Hepatocyte (in vitro differentiated cells): ENCODE results near the gene KCNJ12. TPM values are rescaled to one million over a fixed set of nuclear protein-coding genes. Genes with fewer than 3 reads are reported as not detected.

Source experiments
- DNase-seq: peaks from one replicate; pipeline ENCODE4 v3.0.0-alpha.2; 2016; ENCODE audit warnings: low spot score
- H2AFZ ChIP-seq: fragments of 200-600 bp; sonication (generic); 2 replicates; pipeline ENCODE4 v1.6.0; 2016; ENCODE audit warnings: antibody characterized with exemption, mild to moderate bottlenecking
- H3K27ac ChIP-seq: fragments of 200-600 bp; sonication (generic); 2 replicates; pipeline ENCODE4 v1.5.1; 2016; ENCODE audit warnings: mild to moderate bottlenecking
- H3K27me3 ChIP-seq: fragments of 200-600 bp; sonication (generic); 2 replicates; pipeline ENCODE4 v1.6.1; 2016
- H3K36me3 ChIP-seq: fragments of 200-600 bp; sonication (generic); replicated peaks from 2 replicates; pipeline ENCODE4 v1.5.1; 2016; ENCODE audit warnings: low read depth; ENCODE audit not compliant: insufficient read depth
- H3K4me1 ChIP-seq: fragments of 200-600 bp; sonication (generic); 2 replicates; pipeline ENCODE4 v1.5.1; 2016; ENCODE audit warnings: mild to moderate bottlenecking, moderate library complexity; ENCODE audit not compliant: insufficient read depth
- H3K4me2 ChIP-seq: fragments of 200-600 bp; sonication (generic); 2 replicates; pipeline ENCODE4 v1.6.0; 2016
- H3K4me3 ChIP-seq: fragments of 200-600 bp; sonication (generic); 2 replicates; pipeline ENCODE4 v1.5.1; 2016; ENCODE audit warnings: mild to moderate bottlenecking
- H3K79me2 ChIP-seq: fragments of 200-600 bp; sonication (generic); 2 replicates; pipeline ENCODE4 v1.6.0; 2017; ENCODE audit warnings: mild to moderate bottlenecking
- H3K9me2 ChIP-seq: fragments of 200-600 bp; sonication (generic); replicated peaks from 2 replicates; pipeline ENCODE4 v1.6.0; 2017; ENCODE audit warnings: mild to moderate bottlenecking; ENCODE audit not compliant: insufficient read depth
- H3K9me3 ChIP-seq: fragments of 200-600 bp; sonication (generic); 2 replicates; pipeline ENCODE4 v1.5.1; 2016; ENCODE audit warnings: low read depth, mild to moderate bottlenecking
- H4K20me1 ChIP-seq: fragments of 200-600 bp; sonication (generic); 2 replicates; pipeline ENCODE4 v1.6.0; 2016; ENCODE audit warnings: mild to moderate bottlenecking; ENCODE audit not compliant: insufficient read depth, poor library complexity, severe bottlenecking
- EZH2 ChIP-seq: fragments of 200-600 bp; sonication (generic); IDR thresholded peaks from 2 replicates; pipeline ENCODE4 v1.6.1; 2016; ENCODE audit warnings: antibody characterized with exemption, mild to moderate bottlenecking, borderline replicate concordance
- EZH2phosphoT487 ChIP-seq: fragments of 200-600 bp; sonication (generic); IDR thresholded peaks from one replicate; pipeline ENCODE4 v1.6.1; 2018; ENCODE audit warnings: antibody characterized with exemption, mild to moderate bottlenecking, low read depth, moderate library complexity; ENCODE audit not compliant: unreplicated experiment, severe bottlenecking
- WGBS: methylation state at CpG from one replicate; pipeline ENCODE4 v1.1.6; 2016; ENCODE audit warnings: low lambda C conversion rate; ENCODE audit errors: missing lambda C conversion rate; 5-methylcytosine and 5-hydroxymethylcytosine counted together
- polyA plus RNA-seq: library from polyadenylated mRNA; unstranded; fragments of >200 nt; fragmentation: Nextera tagmentation; extraction: Ambion mirVana; gene quantifications from 2 replicates; pipeline ENCODE4 v1.2.1, GENCODE V29; 2016
- total RNA-seq: library from RNA; depleted of rRNA; stranded (reverse); fragments of >200 nt; gene quantifications from 2 replicates; pipeline ENCODE4 v1.2.3, GENCODE V29; 2014
- TF ChIP-seq, protein P1 (sequence below): fragments of 200-600 bp; sonication (generic); IDR thresholded peaks from 2 replicates; pipeline ENCODE4 v1.5.1; 2016; ENCODE audit warnings: antibody characterized with exemption, mild to moderate bottlenecking; ENCODE audit not compliant: poor library complexity

Gene KCNJ12
- total and polyA plus RNA-seq, 2 experiments from 2014 or later = 0.15 to 0.73 TPM

DNA sequence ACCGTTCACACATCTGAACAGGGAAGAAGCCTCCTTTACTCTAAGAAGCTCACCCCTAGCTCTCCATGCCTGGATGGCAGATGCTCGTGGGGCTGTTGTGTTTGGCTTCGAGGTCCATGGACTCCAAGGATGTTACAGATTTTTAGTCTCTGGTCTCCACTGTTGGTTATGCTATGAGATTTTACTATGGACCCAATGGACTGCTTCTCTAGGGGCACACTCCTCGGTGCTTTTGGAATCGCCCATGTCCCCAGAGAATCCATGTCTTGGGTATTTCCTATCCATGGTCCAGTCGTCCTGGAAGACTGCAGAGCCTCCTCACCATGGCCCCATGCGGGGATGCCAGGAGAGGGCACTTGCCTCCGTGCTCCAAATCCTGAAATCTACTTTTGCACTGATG is 83.4 kb downstream of the KCNJ12 start:
- H3K27me3 ChIP-seq = peaks cover 36% of the 10 kb centered on the region
- peaks cover 13% of the 10 kb centered on the region for H3K4me1 ChIP-seq
- no peaks in the 10 kb centered on the region for H4K20me1 ChIP-seq
- H3K27ac ChIP-seq = no peak overlapping the region
- no peak for DNase-seq
- no peaks in the 10 kb centered on the region for H3K9me2 ChIP-seq
- H2AFZ ChIP-seq = no peak overlapping the region
- no peaks in the 10 kb centered on the region for H3K9me3 ChIP-seq
- H3K4me3 ChIP-seq = no peak overlapping the region
- H3K79me2 ChIP-seq = no peaks in the 10 kb centered on the region
- no peak overlapping the region for H3K4me2 ChIP-seq
- WGBS = 79% methylated on average over 8 of the region's 8 CpGs
- no peaks in the 10 kb centered on the region for H3K36me3 ChIP-seq
- TF ChIP-seq EZH2phosphoT487 (no peak), EZH2 (no peak)
- TF ChIP-seq, protein P1, sequence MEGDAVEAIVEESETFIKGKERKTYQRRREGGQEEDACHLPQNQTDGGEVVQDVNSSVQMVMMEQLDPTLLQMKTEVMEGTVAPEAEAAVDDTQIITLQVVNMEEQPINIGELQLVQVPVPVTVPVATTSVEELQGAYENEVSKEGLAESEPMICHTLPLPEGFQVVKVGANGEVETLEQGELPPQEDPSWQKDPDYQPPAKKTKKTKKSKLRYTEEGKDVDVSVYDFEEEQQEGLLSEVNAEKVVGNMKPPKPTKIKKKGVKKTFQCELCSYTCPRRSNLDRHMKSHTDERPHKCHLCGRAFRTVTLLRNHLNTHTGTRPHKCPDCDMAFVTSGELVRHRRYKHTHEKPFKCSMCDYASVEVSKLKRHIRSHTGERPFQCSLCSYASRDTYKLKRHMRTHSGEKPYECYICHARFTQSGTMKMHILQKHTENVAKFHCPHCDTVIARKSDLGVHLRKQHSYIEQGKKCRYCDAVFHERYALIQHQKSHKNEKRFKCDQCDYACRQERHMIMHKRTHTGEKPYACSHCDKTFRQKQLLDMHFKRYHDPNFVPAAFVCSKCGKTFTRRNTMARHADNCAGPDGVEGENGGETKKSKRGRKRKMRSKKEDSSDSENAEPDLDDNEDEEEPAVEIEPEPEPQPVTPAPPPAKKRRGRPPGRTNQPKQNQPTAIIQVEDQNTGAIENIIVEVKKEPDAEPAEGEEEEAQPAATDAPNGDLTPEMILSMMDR = no peak

DNA sequence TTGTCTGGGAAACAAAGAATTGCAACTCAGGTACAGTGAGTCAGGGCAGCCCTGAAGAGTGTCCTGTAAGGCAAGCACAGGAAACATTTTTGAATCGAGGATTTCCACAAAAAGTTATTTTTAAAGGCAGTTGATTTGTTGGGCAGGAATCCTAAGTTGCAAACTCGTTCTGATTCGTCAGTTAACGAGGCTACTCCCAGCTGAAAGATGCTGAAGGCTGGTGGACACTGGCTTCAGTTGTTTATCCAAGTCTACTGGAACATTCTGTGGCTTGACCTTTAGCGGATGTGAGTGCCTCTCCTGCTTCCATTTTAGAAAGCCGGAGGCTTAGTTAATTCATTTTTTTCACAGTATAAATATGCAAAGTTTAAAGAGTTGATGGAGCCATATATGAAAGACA is 84.2 kb downstream of the KCNJ12 start:
- Histone ChIP-seq H2AFZ (no peak overlapping the region), H3K27me3 (peaks cover 36% of the 10 kb centered on the region), H3K4me2 (no peak overlapping the region), H3K9me3 (no peaks in the 10 kb centered on the region), H3K4me1 (peaks cover 13% of the 10 kb centered on the region), H3K79me2 (no peaks in the 10 kb centered on the region), H3K36me3 (no peaks in the 10 kb centered on the region), H3K9me2 (no peaks in the 10 kb centered on the region), H4K20me1 (no peaks in the 10 kb centered on the region), H3K4me3 (no peak overlapping the region), H3K27ac (no peak overlapping the region)
- TF ChIP-seq EZH2 (no peak), EZH2phosphoT487 (no peak)
- TF ChIP-seq, protein P1 = no peak
- DNase-seq = no peak
- WGBS = 82% methylated on average over 6 of the region's 6 CpGs

DNA sequence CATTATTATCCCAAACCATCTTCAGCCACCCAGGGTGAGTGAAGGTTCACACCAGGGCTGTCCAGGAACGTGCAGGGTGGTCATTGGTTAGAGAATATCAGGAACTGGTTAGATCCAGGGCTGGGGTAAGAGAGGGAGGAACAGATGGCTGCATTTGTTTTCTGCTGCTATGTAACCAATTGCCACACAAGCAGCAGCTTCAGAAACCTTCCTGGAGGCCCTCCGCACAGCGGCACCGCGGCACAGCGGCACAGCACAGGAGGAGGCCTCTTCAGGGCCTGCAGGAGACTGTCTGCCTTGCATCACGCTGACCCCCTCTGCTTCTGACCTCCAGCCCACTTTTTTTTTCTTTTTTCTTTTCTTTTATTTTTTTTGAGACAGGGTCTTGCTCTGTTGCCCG is 86.1 kb downstream of the KCNJ12 start:
- Histone ChIP-seq H4K20me1 (no peaks in the 10 kb centered on the region), H3K36me3 (no peaks in the 10 kb centered on the region), H3K4me1 (peaks cover 13% of the 10 kb centered on the region), H3K79me2 (no peaks in the 10 kb centered on the region), H3K9me3 (no peaks in the 10 kb centered on the region), H3K27ac (no peak overlapping the region), H3K4me3 (no peak overlapping the region), H2AFZ (no peak overlapping the region), H3K27me3 (peaks cover 36% of the 10 kb centered on the region), H3K9me2 (no peaks in the 10 kb centered on the region), H3K4me2 (no peak overlapping the region)
- 86% methylated on average over 8 of the region's 8 CpGs for WGBS
- TF ChIP-seq EZH2 (no peak), EZH2phosphoT487 (no peak)
- TF ChIP-seq, protein P1 = no peak
- no peak for DNase-seq

DNA sequence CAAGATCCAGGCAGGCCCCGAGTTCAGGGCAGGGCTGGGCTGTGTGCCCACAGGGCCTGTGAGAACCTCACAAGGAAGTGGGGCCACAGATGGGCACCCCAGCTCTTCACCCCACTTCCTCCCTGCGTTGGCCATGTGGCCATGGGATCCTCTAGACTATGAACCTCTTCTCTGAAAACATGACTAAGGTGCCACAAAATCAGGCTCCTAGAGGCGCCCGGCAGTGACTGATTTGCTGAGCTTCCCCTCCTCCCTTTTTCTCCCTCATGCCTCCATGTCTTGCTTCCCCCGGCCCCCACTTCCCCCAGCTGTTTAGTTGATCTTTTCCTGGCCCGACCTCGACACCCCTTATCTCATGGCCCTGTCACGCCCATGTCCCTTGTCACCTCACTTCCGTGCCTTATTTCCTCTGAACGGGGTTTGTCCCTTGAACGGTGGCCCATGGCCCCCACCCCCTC is 87.1 kb downstream of the KCNJ12 start:
- Histone ChIP-seq H2AFZ (no peak overlapping the region), H3K79me2 (no peaks in the 10 kb centered on the region), H3K27ac (no peak overlapping the region), H4K20me1 (no peaks in the 10 kb centered on the region), H3K9me2 (no peaks in the 10 kb centered on the region), H3K4me3 (no peak overlapping the region), H3K4me2 (peak overlapping the region; percentile 87), H3K36me3 (no peaks in the 10 kb centered on the region), H3K9me3 (no peaks in the 10 kb centered on the region), H3K4me1 (peaks cover 13% of the 10 kb centered on the region), H3K27me3 (peaks cover 33% of the 10 kb centered on the region)
- TF ChIP-seq EZH2 (no peak), EZH2phosphoT487 (no peak)
- TF ChIP-seq, protein P1 = no peak
- no peak for DNase-seq
- WGBS = 57% methylated on average over 8 of the region's 11 CpGs
